Measurements from ENCODE around the gene RINT1.

Gene RINT1

DNA sequence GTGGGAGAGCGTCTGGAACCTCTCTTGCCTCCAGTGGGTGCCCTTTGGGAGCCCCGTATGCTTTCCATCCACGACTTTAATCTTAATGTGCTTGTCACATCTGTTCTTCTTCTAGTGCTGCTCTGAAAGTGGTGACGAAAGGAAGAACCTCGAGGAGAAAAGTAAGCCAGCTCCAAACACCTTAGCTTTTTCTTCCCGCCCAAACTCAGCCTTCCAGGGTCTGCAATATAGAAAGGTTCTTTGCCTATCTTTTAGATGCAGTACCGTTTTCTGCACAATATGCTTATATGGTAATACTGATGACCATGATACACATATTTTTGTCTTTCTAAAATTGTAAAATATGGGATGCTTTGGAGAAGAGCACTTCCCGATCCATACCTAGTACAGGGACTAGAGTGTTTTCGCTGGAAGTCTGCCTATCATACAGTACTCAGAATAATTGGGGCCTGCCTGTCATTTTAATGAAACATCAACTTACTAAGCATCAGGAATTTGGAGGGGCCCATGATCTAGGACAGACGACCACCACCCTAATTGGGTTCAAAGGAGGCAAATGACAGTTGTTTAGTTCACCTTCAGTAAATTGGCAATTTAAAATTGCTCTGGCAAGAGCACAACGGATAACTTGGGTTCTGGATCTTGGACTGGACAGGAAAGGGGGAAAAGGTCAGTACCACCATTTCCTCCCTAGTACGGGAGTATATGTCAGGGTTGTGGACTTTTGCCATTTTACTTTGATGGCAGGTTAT, 884 bp downstream of the RINT1 start:
- H3K4me3 ChIP-seq (ENCODE audit: low read length): peak overlapping the region; percentile 92
- H3K27ac ChIP-seq (ENCODE audit: low read length): peak overlapping the region; percentile 51
- peak overlapping the region; percentile 89 for H3K9ac ChIP-seq (ENCODE audit: low read length)
- H3K4me2 ChIP-seq (ENCODE audit: low read length): peak overlapping the region; percentile 98
- peaks cover 5% of the 10 kb centered on the region for H3K36me3 ChIP-seq (replicated peaks; ENCODE audit: low read depth, low read length)
- no peaks in the 10 kb centered on the region for H3K9me3 ChIP-seq (ENCODE audit: insufficient read depth, low read length)
- H3K4me1 ChIP-seq (ENCODE audit: low read length): peaks cover 10% of the 10 kb centered on the region
- no peaks in the 10 kb centered on the region for H3K27me3 ChIP-seq (ENCODE audit: low read depth, low read length)
- TF ChIP-seq EZH2phosphoT487 (IDR thresholded peaks at IDR 0.05; ENCODE audit: low read depth): no peak
- TF ChIP-seq, protein P1, sequence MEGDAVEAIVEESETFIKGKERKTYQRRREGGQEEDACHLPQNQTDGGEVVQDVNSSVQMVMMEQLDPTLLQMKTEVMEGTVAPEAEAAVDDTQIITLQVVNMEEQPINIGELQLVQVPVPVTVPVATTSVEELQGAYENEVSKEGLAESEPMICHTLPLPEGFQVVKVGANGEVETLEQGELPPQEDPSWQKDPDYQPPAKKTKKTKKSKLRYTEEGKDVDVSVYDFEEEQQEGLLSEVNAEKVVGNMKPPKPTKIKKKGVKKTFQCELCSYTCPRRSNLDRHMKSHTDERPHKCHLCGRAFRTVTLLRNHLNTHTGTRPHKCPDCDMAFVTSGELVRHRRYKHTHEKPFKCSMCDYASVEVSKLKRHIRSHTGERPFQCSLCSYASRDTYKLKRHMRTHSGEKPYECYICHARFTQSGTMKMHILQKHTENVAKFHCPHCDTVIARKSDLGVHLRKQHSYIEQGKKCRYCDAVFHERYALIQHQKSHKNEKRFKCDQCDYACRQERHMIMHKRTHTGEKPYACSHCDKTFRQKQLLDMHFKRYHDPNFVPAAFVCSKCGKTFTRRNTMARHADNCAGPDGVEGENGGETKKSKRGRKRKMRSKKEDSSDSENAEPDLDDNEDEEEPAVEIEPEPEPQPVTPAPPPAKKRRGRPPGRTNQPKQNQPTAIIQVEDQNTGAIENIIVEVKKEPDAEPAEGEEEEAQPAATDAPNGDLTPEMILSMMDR (IDR thresholded peaks at IDR 0.05; ENCODE audit: low read depth, low read length): no peak
- H4K20me1 ChIP-seq (ENCODE audit: insufficient read depth, low read length): no peaks in the 10 kb centered on the region
- no peak overlapping the region for H2AFZ ChIP-seq (ENCODE audit: low read depth, low read length)
- peaks cover 30% of the 10 kb centered on the region for H3K79me2 ChIP-seq (ENCODE audit: low read length)

DNA sequence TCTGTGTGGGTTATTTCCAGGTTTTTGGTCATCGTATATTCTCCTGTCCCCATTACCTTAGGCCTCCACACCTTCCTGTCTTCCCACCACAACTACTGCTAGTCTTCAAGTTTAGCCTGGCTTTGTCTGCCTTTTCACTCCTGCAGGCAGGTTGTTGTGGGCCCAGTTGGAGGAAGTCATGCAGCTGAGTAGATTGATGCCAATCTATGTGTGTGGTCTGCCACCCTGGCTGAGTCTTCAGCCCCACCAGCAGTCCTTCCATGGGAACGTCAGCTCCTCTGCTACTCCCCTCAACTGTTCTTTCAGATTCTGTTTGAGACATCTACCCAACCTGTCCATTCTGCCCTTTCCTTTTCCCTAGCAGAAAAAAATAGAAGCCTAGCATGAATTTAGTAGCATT, 6.3 kb downstream of the RINT1 start:
- no peaks in the 10 kb centered on the region for H4K20me1 ChIP-seq (ENCODE audit: insufficient read depth, low read length)
- H3K79me2 ChIP-seq (ENCODE audit: low read length): peaks cover 17% of the 10 kb centered on the region
- no peaks in the 10 kb centered on the region for H3K27me3 ChIP-seq (ENCODE audit: low read depth, low read length)
- TF ChIP-seq EZH2phosphoT487 (IDR thresholded peaks at IDR 0.05; ENCODE audit: low read depth): no peak
- TF ChIP-seq, protein P1 (IDR thresholded peaks at IDR 0.05; ENCODE audit: low read depth, low read length): no peak
- no peaks in the 10 kb centered on the region for H3K9me3 ChIP-seq (ENCODE audit: insufficient read depth, low read length)
- H3K36me3 ChIP-seq (replicated peaks; ENCODE audit: low read depth, low read length): peaks cover 20% of the 10 kb centered on the region
- no peak overlapping the region for H3K27ac ChIP-seq (ENCODE audit: low read length)
- H3K9ac ChIP-seq (ENCODE audit: low read length): no peak overlapping the region
- no peak overlapping the region for H2AFZ ChIP-seq (ENCODE audit: low read depth, low read length)
- H3K4me3 ChIP-seq (ENCODE audit: low read length): no peak overlapping the region
- no peak overlapping the region for H3K4me2 ChIP-seq (ENCODE audit: low read length)
- peaks cover 3% of the 10 kb centered on the region for H3K4me1 ChIP-seq (ENCODE audit: low read length)

DNA sequence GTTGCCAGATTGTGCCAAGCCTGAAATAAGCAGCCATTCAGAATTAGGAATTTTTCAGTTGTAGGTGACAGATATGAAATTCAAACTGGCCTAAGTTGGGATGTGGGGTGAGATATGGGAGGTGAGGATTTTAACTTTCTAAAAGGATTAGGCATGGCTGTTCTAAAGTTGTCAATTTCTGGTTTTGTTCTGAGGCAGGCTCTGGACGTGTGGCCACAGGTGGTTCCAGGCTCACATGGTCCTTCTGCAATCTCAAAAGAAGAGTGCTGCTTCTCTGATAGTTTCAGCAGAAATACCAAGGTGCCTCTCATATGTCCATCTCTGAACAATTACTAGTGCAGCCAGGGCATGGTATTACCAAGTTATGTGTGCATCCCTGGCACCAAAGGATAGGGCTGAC, 27.9 kb downstream of the RINT1 start:
- TF ChIP-seq, protein P1 (IDR thresholded peaks at IDR 0.05; ENCODE audit: low read depth, low read length): no peak
- TF ChIP-seq EZH2phosphoT487 (IDR thresholded peaks at IDR 0.05; ENCODE audit: low read depth): no peak
- Histone ChIP-seq H2AFZ (ENCODE audit: low read depth, low read length) (no peak overlapping the region), H3K4me3 (ENCODE audit: low read length) (no peak overlapping the region), H4K20me1 (ENCODE audit: insufficient read depth, low read length) (no peaks in the 10 kb centered on the region), H3K4me1 (ENCODE audit: low read length) (no peaks in the 10 kb centered on the region), H3K27ac (ENCODE audit: low read length) (no peak overlapping the region), H3K9me3 (ENCODE audit: insufficient read depth, low read length) (no peaks in the 10 kb centered on the region), H3K79me2 (ENCODE audit: low read length) (no peaks in the 10 kb centered on the region), H3K27me3 (ENCODE audit: low read depth, low read length) (no peaks in the 10 kb centered on the region), H3K9ac (ENCODE audit: low read length) (no peak overlapping the region), H3K36me3 (replicated peaks; ENCODE audit: low read depth, low read length) (peaks cover 33% of the 10 kb centered on the region), H3K4me2 (ENCODE audit: low read length) (no peak overlapping the region)

DNA sequence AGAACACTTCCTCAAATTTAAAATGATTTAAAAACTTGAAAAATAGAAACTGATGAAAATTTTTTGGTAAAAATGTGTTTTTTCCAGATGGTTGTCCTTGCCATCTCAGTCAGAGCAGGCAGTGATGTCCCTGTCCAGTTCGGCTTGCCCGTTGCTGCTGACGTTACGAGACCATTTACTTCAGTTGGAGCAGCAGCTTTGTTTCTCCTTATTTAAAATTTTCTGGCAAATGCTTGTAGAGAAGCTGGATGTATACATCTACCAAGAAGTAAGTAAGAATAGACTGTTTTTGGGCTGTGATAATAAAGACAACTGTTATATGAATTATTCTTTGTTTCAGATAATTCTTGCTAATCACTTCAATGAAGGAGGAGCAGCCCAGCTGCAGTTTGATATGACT, 33.2 kb downstream of the RINT1 start:
- Histone ChIP-seq H3K4me2 (ENCODE audit: low read length) (no peak overlapping the region), H3K4me3 (ENCODE audit: low read length) (no peak overlapping the region), H3K79me2 (ENCODE audit: low read length) (no peaks in the 10 kb centered on the region), H3K27ac (ENCODE audit: low read length) (no peak overlapping the region), H3K9ac (ENCODE audit: low read length) (no peak overlapping the region), H3K4me1 (ENCODE audit: low read length) (no peaks in the 10 kb centered on the region), H2AFZ (ENCODE audit: low read depth, low read length) (no peak overlapping the region), H4K20me1 (ENCODE audit: insufficient read depth, low read length) (no peaks in the 10 kb centered on the region), H3K36me3 (replicated peaks; ENCODE audit: low read depth, low read length) (peaks cover 45% of the 10 kb centered on the region), H3K27me3 (ENCODE audit: low read depth, low read length) (no peaks in the 10 kb centered on the region), H3K9me3 (ENCODE audit: insufficient read depth, low read length) (no peaks in the 10 kb centered on the region)
- no peak for TF ChIP-seq EZH2phosphoT487 (IDR thresholded peaks at IDR 0.05; ENCODE audit: low read depth)
- TF ChIP-seq, protein P1 (IDR thresholded peaks at IDR 0.05; ENCODE audit: low read depth, low read length): no peak
